K562 (cell line): ENCODE results near the gene IGLON5. TPM values are rescaled to one million over a fixed set of nuclear protein-coding genes. Genes with fewer than 3 reads are reported as not detected.

ENCODE experiments used
- BRCA1 ChIP-seq, 2 experiments: fragments of 450-650 bp in 1 of 2; sonication (generic) in 1 of 2; formaldehyde crosslinking in 1 of 2; IDR thresholded peaks; 2 replicates each; pipeline versions ENCODE4 v1.5.0 to v1.6.1; 2017 to 2020; ENCODE audit warnings: mild to moderate bottlenecking in 1 of 2, missing genetic modification reagents in 1 of 2
- C11orf30 ChIP-seq: fragments of 450-650 bp; IDR thresholded peaks from 2 replicates; pipeline ENCODE4 v1.6.1; 2016; ENCODE audit warnings: low read depth, mild to moderate bottlenecking
- CHD4 ChIP-seq: fragments of 200-600 bp; sonication (generic); IDR thresholded peaks from 3 replicates; pipeline ENCODE4 v1.6.1; 2012; ENCODE audit warnings: low read depth, mild to moderate bottlenecking, mixed read lengths, low read length, inconsistent platforms; ENCODE audit not compliant: insufficient read depth, insufficient replicate concordance, poor library complexity, severe bottlenecking
- FOS ChIP-seq: IDR thresholded peaks from 3 replicates; pipeline ENCODE4 v1.6.1; 2011; ENCODE audit not compliant: insufficient read length; ENCODE audit errors: extremely low read depth
- HOXB6 ChIP-seq: fragments of 250-450 bp; sonication (Bioruptor Pico); IDR thresholded peaks from 2 replicates; pipeline ENCODE4 v1.5.1; 2022; ENCODE audit warnings: mild to moderate bottlenecking, borderline replicate concordance
- JUNB ChIP-seq: fragments of 450-650 bp; formaldehyde crosslinking; conservative IDR thresholded peaks from 2 replicates; pipeline ENCODE4 v1.4.0; 2020; ENCODE audit warnings: mild to moderate bottlenecking
- RBM25 ChIP-seq: fragments of 200-400 bp; formaldehyde crosslinking; IDR thresholded peaks from 2 replicates; pipeline ENCODE4 v1.6.1; 2018; ENCODE audit warnings: low read length, low read depth, moderate library complexity; ENCODE audit not compliant: severe bottlenecking
- RCOR1 ChIP-seq, 2 experiments: IDR thresholded peaks; 2 replicates each; pipeline ENCODE4 v1.6.1; 2012; ENCODE audit warnings: low read depth in 2 of 2, low read length in 2 of 2, borderline replicate concordance in 1 of 2, improper control_type of control experiment in 1 of 2
- SP2 ChIP-seq: IDR thresholded peaks from 2 replicates; pipeline ENCODE4 v1.6.1; 2011; ENCODE audit warnings: mild to moderate bottlenecking, low read depth, low read length, moderate library complexity; ENCODE audit not compliant: poor library complexity, severe bottlenecking; ENCODE audit errors: extremely low read depth
- polyA plus RNA-seq, 8 experiments: library from polyadenylated mRNA; depleted of rRNA in 4 of 8; stranded (reverse) in 5 of 8; unstranded in 3 of 8; fragments of >200 nt; fragmentation: Nextera tagmentation in 2 of 8; fragmentation: Illumina TruSeq in 1 of 8; extraction: Ambion mirVana in 2 of 8; extraction: Trizol in 1 of 8; gene quantifications; 2 replicates each; pipeline versions ENCODE4 v1.2.1 to v1.2.3, GENCODE V29; 2011 to 2014; ENCODE audit warnings: inconsistent platforms in 1 of 8, missing spikeins in 1 of 8
- total RNA-seq, 7 experiments: library from RNA; depleted of rRNA in 6 of 7; stranded (reverse); fragments of >200 nt in 6 of 7; fragmentation: Illumina TruSeq in 2 of 7; extraction: Trizol in 2 of 7; gene quantifications; 2 replicates each; pipeline versions ENCODE4 v1.2.1 to v1.2.3, GENCODE V29; 2011 to 2021; ENCODE audit warnings: low replicate concordance in 1 of 7
- TF ChIP-seq, protein P1 (sequence below): fragments of 450-650 bp; formaldehyde crosslinking; IDR thresholded peaks from 2 replicates; pipeline ENCODE4 v1.4.0; 2022; ENCODE audit warnings: missing genetic modification characterization
- TF ChIP-seq, protein P2 (sequence below), 2 experiments: fragments of 250-450 bp in 1 of 2; fragments of 450-650 bp in 1 of 2; sonication (Bioruptor Pico) in 1 of 2; IDR thresholded peaks; 2 replicates each; pipeline versions ENCODE4 v1.6.1 to v1.8.0; 2016 to 2021; ENCODE audit warnings: mild to moderate bottlenecking in 2 of 2, moderate library complexity in 2 of 2, missing compliant biosample characterization in 1 of 2, missing genetic modification characterization in 1 of 2

IGLON5 gene
- total and polyA plus RNA-seq, 9 of the 15 experiments (the other 6 are each of a cell fraction or from before 2014, with no cell fraction given), result 0.03 to 0.22 (median 0.14) TPM; not detected in 2

DNA sequence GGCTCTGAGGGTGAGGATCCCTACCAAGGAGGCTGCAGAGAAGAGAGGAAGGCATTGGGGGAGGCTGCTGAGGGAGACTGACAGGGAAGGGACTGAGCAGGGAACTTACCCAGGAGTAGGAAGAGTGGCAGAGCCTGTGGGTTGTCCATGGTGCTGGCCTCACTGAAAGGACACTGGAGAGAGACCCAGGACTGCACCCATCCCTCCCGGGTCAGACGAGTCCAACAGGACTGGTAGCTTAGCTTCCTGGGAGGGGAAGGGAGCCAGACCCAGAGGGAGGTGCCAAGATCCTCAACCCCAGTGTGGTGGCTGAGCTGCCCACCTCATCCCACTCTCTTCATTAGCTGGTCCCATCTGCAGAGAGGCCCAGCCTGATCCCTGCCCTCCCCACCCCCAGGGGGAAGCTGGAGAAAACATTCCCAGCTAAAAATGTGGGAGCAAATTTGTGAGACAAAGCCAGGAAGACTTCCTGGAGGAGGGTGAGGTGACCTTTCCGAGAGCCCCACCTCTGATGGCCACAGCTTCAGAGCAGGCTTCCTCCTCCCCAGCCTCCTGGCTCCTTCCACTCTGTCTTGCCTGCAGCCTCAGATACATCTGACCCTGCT, 30.6 kb downstream of the IGLON5 start, which contains the start of gene VSIG10L (continued):
- TF ChIP-seq, protein P1, sequence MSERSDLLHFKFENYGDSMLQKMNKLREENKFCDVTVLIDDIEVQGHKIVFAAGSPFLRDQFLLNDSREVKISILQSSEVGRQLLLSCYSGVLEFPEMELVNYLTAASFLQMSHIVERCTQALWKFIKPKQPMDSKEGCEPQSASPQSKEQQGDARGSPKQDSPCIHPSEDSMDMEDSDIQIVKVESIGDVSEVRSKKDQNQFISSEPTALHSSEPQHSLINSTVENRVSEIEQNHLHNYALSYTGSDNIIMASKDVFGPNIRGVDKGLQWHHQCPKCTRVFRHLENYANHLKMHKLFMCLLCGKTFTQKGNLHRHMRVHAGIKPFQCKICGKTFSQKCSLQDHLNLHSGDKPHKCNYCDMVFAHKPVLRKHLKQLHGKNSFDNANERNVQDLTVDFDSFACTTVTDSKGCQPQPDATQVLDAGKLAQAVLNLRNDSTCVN (CRISPR knock-in tag), result 0 out of 2 replicates have a peak, but pooled peaks have one; percentile 49
- TF ChIP-seq RBM25, result peak; percentile 69
- TF ChIP-seq JUNB (CRISPR knock-in tag), result no peak
- TF ChIP-seq C11orf30, result no peak
- no peak for TF ChIP-seq BRCA1 (IDR thresholded peaks at IDR 0.05)
- TF ChIP-seq BRCA1 (CRISPR knock-in tag; IDR thresholded peaks at IDR 0.05), result no peak
- TF ChIP-seq, protein P2, sequence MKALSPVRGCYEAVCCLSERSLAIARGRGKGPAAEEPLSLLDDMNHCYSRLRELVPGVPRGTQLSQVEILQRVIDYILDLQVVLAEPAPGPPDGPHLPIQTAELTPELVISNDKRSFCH (CRISPR knock-in tag; IDR thresholded peaks at IDR 0.05), result no peak
- TF ChIP-seq, protein P2 (tag; IDR thresholded peaks at IDR 0.05), result no peak
- TF ChIP-seq CHD4, result peak; percentile 53
- no peak for TF ChIP-seq HOXB6 (CRISPR knock-in tag)
- 0 out of 4 replicates have a peak, but pooled peaks of 1 of the 2 experiments have one; percentile 7 for TF ChIP-seq RCOR1 (IDR thresholded peaks at IDR 0.05; ENCODE audit: borderline replicate concordance in 1 of 2, low read depth in 2 of 2, low read length in 2 of 2)
- no peak for TF ChIP-seq SP2
- no peak for TF ChIP-seq FOS
